ENCODE measurements around the gene CNNM1.
A peak's percentile ranks its signal among the peaks of the same experiment; 100 is the strongest.

CNNM1 gene

DNA sequence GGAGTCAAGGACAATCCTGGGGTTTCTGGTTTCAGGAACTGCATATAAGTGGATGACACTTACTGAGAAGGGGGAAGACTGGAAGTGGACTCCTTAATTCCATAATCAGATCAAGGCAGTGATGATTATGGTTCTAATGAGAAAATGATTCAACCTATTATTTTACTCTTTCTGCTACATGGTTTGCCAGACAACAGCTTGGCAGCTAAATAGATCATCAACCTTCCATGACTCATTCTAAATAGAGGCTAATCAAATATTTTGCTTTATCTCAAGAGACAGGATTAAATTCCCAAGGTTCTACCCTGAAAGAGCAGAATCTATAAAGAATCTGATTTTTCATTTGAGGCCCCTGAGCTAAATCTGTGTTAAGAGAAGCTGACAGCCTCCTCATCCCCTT, 46.3 kb downstream of the CNNM1 start:
- DNase-seq, result no peak

DNA sequence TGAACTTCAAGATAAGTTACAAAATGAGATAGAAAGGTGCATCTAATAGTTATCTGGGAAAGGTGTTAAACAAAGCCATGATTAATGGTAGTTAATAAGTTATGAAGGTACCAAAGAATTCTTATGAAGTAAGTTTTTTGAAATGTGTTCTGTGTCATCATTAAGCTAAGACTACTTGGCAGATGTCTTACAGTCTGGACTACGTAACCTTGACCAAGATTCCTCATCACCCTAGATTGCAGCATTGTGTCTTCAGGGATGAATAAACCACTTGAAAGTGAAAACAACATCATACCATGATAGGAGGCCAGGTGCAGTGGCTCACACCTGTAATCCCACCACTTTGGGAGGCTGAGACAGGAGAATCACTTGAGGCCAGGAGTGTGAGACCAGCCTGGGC, 53.0 kb downstream of the CNNM1 start:
- DNase-seq, result no peak

DNA sequence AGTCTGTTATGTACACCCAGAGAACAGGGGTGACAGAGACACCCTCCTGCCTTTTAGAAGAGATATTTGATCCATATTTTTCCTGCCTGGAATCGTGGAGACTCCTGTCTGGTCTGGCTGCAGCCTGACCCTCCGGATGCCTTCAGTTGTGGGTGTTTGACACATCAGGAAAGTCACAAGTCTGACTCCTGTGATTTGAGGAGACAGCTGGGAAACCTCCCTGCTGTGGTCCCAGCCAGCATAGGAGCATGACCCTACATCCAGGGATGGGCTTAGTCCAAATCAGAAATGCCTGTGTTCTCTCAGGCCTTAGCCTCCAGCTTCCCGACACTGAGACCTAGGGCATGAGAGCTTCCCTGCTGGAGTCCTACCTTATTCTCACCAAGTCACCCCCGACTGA, 57.9 kb downstream of the CNNM1 start:
- no peak for DNase-seq

DNA sequence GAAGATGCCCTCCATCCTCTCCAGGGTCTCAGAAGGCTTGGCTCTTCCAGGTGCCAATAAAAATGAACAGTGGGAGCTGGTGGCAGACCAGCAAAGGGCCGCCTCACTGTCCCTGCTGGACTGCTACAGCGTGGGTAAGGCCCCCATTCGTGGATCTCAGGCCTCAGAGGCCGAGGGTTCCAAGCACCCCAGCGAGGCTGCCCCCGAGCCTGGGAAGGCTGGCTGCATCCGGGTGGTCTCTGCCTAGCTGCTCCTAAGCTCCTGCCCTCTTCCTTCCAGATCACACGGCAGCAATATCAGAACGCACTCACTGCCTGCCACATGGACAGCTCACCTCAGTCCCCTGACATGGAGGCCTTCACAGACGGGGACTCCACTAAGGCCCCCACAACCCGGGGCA, 58.4 kb downstream of the CNNM1 start:
- no peak for DNase-seq

DNA sequence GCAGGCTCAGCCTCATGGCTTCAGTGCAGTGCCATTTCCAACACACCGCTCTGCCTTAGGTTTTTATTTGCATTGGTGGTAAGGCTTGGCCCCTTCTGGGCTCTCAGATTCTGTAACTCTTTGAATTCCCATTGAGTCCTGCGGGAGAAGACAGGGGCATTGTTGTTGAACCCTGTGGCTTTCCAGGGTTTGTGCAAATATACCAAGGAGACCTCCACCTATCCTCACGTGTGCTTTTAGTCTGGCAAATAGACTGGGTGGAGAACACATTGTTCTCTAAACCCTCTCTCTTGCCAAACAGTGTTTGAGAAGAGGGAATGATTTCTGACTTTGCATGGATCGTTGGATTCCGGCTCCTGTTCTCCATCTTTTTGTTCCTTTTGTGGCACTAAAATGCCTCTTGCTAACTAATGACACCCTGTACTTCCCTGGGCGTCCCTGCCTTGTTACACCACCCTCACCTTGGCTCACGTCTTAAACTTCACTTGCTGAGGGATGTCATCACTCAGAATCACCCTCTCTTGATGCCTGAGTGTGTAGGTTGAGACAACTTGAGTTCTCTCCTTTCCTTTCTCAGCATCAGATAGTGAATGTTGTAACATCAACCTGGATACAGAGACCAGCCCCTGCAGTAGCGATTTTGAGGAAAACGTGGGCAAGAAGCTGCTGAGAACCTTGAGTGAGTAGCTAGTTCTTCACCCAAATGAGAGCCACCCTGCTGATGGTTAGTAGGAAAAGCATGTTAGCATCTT, 60.7 kb downstream of the CNNM1 start:
- DNase-seq, result no peak

DNA sequence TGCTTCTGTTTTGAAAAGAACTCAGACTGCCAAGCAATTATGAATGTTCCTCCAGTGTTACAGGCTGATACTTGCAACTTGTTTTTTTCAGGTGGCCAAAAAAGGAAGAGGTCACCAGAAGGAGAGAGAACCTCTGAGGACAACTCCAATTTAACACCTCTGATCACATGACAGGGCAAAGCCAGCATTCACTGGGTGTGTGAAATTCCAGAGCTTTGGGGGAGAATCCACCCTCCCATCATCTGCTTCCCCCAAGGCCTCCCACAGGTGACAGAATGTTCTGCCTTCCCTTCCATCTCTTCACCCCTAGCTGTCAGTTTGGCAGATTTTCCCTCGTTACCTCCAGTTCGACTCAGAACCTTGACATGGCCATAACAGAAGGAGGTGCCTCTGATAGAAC, 62.2 kb downstream of the CNNM1 start:
- no peak for DNase-seq

DNA sequence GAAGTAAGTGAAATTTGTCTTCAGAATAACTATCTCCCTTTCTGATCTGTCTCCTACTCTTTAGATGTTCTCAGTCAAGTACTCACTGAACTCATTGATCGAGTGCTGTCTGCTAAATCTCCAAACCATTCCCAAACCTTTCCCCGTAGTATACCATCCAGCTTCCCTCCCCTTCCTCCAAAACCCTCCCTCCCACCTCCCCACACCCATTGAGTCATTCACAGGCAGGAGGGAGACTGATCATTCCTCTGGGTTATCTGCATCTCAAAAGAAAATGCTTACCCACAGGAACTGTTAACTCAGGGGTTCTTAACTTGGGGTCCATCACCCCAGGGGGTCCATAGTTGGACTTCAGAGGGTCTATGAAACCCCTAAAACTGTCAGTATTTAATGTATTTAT, 63.9 kb downstream of the CNNM1 start:
- no peak for DNase-seq

DNA sequence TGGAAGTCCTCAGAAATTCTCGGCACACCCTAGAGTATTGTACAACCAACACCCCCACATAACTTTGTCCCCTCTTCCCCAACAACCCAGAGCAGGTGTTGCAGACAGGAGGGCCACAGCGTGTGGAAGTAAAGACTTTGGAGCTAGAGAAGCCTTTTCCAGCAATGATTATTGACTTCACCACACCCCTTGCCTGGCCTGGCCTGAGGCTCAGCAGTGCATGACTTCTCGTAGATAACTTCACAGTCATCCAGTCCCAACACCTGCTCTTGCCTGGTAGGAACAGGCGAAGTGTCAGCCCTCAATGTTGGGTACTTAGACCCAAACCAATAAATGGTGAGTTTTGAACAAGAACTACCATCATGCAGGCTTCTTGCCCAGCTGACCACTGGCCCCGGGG, 64.5 kb downstream of the CNNM1 start:
- no peak for DNase-seq

DNA sequence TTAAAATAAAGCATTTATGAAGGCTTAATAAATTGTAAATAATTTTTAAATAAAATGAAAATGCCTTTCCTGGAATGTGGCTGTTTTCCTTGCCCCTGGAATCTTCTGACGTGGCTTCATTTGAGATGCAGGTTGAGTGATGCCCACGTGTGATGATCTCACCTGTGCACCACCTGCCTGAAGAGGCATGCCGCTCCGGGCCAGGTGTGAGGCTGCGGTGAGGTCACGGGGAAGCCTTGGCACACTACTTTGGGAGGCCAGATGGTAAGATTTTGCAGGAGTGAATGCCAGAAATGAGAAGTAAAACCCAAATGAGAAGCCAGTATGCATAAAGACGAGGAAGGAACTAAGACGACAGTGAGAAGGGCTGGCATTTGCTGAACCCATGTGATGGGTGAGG, 65.1 kb downstream of the CNNM1 start:
- peak; percentile 76 for DNase-seq

DNA sequence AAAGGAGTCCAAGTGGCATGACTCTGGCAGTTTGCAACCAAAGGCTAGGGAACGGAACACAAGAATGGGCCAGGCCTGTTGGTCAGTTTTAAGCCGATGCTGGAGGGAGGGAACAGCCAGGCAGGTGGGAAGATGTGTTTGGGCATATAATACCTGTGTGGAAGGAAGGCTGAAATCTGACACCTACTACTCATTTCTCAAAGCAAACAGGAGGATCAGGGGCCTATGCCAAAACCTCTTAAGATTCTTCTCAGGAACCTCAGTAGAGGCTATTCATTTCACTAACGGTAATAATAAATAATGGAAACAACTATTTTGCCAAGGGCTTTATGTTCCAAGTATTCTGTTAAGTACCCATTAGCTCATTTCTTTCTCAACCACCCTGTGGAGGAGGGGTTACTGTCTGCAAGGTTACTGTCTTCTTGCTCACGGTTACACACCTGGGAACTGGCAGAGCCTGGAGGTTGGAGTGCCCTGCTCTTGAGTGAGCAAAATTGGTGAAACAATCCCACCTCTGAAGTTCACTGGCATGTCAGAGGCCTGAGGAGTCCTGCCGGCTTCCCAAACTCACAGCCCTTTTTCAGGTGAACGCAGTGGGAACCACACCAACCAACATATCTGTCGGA, 65.7 kb downstream of the CNNM1 start:
- peak; percentile 6 for DNase-seq

DNA sequence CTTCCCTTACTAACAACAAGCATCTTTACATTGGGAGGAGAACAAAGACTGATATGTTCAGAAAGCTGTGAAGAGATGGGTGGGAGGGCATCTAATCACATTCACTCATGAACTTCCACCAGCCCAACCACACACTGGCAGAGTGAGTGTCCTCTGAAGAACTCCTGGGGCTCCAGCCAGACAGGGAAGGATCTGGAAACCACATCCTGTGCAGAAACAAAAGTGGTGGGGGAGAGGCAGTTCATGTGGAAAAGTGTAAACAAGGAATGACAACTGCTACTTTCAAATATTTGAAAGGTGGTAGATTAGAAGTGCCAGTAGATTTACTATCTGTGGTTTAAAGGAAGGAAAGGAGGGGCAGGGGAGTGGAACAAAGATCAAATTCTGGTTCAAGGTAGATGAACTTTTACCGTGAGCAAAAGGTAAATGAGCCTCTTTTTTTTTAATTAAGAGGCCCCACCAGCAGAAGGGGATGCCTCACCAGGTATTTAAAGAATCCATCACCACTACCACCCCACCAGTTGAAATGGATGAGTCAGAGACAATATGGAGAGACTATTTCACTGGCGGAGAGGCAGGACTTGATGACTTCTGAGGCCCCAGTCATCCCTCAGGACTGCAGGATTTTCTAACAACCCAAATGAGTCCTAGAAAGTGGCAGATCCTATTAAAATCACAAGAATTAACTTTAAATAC, 66.7 kb downstream of the CNNM1 start:
- DNase-seq, result no peak

DNA sequence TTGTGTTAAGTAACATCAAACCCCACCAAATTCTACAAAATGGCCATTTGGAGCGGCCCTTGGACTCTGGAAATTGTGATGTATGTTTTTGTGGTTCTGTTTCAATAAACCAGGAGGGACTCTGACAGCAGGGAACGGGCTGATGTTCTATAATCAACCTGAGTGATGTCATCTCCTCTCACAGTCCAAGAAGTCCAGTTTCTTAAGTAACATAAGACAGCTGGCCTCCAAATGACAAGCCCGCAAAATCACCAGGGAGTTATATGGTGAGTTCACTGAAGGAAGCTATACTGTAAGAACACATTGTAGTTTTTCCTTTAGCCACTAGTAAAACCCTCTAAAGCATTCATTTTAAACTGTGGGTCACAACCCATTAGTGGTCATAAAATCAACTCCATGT, 67.3 kb downstream of the CNNM1 start:
- DNase-seq, result no peak

DNA sequence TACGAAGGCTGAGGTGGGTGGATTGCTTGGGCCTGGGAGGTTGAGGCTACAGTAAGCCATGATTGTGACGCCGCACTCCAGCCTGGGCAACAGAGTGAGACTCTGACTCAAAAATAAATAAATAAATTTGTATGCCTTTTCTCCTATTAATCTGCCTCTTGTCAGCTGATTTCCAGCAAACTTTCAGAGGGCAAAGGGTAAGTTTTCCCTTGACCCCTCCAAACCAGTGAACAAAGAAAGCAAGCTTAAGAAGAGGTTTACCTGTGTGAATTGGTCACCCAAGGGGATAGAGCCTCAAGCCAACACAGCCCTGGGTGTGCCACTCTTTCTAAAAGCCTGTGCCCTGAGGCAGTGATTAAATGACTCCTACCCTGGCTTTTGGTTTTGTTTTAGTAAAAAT, 70.5 kb downstream of the CNNM1 start:
- no peak for DNase-seq

DNA sequence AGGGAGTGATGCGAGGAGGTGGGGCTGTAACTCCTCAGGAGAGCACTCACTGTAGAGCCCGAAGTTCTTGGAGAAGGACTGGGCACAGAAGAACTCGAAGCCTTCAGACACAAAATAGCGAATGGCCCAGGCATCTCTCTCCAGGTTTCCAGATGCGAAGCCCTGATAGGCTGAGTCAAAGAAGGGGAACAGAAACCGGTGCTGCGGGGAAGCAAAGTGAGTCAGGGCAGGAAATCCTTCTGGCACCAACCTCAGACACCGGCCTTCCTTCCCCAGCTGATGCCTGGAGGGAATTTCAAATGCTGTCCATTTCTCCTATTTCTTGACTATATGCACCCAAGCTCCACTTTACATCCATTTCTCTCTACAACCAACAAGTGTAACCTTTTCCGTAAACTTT, 74.5 kb downstream of the CNNM1 start:
- peak; percentile 21 for DNase-seq

DNA sequence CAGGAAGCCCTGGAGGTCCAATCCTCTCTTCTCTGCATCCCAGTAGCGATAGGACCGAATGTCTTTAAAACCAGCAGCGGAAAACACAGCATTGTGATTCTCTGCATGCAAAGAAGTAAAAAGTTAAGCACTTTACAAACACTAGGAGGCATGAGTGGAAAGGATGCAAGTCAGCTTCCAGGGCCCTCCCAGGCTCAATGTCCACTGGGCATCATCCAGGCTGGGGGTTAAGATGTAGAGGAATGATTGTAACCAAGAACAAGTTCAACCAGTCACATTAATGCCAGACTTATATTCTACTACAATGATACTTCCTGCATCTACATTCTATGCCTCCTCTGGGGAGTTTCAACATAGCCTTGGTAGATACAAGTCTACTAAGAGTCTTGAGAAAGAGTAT, 77.0 kb downstream of the CNNM1 start:
- DNase-seq, result no peak

DNA sequence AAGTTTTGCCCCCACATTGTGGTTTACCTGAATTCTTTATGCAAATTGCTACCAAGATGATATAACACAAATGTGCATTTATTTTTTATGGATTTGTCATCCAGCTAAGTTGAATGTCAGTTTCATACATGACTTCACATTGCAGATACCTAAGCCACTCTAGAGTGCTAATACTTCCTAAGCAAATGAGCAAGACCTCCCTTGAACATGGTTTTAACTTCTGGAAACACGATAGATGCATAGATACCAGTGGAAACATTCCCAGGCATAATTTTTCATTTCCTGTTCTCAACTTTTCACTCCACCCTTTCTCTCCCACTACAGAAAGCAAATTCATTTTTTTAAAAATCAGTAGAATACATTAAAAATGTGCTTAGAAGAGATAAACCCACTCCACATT, 81.0 kb downstream of the CNNM1 start:
- DNase-seq, result no peak

DNA sequence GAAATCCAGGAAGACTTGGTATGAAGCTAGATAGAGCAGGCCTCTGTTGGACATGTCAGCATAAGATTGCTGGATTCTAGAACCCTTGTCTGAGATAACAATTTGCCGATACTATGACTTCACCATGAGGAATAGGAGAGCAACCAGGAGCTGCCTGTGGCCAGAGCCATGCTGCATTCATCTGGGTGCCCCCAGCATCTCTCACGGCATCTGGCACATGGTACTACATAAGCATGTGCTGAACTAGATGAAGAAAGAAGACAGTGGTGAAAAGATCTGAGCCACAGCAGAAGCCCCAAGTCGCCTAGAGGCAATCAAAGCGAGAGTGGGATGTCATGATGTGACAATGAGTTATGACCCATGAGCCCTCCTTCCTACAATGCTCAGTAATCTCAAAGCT, 81.7 kb downstream of the CNNM1 start:
- no peak for DNase-seq

DNA sequence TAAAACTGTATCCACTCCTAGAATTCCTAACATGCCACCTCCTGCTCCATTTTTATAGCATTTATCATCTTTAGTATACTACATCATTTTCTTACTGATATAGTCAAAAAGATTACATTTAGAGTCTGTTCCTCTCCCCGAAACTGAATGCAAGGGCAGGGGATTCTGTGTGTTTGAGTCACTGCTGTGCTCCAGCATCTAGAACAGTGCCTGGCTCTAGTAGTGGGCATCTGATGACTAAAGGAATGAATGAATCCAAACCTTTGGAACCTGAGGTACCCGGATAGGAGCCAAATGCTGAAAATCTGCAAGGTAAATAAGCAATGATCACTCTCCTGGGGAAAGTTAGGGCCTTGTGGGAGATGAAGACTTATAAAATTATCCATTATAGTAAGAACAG, 82.4 kb downstream of the CNNM1 start:
- no peak for DNase-seq

DNA sequence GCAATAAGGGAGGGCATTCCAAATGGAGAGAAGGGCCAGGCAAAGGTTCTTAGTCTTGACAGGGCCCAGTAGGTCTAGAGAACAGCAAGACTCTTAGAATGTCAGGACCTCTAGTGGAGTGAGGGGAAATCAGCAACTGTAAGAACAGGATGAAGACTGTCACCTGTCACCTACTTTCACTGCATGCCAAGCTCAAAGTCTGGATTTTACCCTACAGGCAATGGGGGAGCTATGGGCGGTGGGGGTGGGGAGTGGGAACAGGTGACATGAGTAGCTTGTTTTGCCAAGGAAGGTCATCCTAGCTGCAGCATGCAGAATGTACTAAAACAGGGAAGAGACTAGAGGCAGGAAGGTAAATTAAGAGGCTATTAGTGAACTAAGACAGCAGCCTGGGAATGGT, 82.9 kb downstream of the CNNM1 start:
- no peak for DNase-seq

DNA sequence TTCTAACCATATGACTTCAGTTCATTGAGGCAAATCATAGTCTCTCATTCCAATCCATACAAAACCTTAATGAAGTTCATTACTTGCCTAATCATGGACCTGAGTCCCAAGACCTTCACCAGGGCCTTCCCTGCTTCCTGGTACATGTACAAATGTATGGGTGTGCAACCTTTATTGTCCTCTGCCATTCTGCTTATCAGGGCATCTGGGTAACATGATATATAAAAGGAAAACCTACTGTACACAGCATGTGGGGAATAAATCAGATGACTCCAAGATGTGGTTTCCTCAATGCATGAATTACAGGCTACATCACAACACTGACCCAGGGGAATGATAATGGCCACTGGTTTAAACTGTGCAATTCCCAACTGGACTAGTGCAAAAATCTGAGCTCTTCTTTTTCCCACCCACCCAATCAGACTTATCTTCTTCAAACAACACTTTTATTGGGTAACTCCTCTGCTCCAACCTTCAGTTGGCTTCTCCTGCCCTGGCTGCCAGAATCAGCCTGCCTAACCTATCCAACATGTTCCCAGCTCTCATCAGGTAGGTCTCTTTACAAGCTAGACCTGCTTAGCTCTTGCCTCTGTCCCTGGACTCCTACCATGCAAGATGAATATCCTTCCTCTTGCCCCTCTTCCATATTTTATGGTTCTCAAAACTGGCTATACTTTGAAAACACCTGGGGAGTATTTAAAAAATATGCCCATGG, 89.9 kb downstream of the CNNM1 start:
- DNase-seq, result no peak

DNA sequence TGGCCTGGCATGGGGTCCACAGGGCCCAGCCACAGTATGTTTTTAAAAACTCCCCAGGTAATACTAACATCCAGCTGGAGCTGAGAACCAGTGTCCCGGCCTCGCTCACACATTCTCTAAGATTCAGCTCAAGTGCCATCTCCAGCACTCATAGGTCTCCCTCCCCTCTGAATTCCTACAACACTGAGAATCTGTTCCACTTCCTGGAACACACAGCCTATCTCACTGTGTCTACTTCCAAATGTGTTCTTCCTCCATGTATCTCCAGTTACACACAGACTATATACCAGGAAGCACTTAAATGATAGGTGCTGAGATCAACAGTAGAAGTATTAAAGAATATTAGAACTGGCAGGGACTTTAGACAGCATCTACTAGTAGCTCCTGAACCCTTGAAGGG, 90.5 kb downstream of the CNNM1 start:
- DNase-seq, result no peak

DNA sequence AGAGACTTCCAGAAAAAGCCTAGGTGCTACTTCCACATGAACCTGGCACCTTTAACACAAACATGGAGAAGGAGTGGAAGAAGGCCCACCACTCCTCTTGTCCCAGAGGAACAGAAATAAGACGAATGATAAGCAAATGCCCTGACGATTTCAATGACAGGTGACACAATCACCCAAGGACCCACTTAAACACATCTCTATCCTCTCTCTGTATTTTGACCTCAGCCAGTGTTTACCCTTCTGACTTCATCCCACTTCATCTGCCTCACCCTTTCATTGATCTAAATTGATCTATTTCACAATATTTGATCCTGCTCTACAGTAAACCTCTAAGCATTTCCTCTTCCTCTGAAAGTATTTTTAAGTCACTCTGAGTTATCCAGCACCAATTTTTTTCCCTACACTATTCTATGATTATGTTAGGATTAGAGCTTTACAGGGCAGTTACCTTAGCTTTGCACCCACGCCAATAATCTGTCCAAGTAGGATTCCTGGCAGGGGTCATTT, 92.1 kb downstream of the CNNM1 start:
- no peak for DNase-seq

DNA sequence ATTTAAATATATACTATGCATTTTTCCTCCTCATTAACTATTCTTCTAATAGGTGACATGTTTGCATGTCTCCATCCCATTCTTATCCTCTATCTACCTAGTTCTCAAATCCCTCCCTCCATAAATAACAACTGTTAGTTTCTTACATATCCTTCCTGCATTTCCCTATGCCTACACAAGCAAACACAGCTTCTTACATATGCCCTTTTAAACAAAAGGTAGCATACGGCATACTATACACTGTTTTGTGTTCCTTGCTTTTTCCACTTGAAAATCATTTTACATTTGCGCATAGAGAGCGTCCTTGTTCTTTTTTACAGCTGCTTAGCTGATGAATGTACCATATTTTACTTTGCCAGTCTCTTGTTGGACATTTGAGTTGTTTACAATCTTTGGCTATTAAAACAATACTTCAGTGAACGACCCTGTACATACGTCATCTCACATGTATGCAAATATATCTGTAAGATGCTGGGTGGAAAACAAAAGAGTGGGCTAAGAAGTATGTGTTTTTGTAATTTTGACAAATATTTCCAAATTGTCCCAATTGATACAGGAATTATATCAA, 93.5 kb downstream of the CNNM1 start:
- no peak for DNase-seq
